ENCODE data around the gene CNTN5.

Gene CNTN5

DNA sequence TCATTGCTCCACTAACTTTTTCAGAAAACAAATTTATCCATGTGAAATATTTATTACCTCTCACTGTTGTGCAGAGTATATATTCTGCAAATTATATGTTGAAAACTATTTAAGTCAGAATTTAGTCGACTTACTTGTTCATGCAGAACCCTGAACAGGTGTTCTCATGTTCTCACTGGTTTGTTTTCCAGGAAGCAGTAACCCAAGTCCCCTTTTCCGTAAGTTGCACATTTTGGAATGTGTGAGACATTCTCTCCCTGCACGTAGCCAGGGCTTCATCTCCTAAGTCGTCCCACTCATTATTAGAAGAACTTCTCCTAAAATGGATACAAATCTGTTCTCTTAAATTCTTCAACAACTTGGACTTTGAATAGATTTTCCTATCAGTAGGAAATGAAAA is 524.9 kb downstream of the CNTN5 start (continued):
- TF ChIP-seq, protein P1, sequence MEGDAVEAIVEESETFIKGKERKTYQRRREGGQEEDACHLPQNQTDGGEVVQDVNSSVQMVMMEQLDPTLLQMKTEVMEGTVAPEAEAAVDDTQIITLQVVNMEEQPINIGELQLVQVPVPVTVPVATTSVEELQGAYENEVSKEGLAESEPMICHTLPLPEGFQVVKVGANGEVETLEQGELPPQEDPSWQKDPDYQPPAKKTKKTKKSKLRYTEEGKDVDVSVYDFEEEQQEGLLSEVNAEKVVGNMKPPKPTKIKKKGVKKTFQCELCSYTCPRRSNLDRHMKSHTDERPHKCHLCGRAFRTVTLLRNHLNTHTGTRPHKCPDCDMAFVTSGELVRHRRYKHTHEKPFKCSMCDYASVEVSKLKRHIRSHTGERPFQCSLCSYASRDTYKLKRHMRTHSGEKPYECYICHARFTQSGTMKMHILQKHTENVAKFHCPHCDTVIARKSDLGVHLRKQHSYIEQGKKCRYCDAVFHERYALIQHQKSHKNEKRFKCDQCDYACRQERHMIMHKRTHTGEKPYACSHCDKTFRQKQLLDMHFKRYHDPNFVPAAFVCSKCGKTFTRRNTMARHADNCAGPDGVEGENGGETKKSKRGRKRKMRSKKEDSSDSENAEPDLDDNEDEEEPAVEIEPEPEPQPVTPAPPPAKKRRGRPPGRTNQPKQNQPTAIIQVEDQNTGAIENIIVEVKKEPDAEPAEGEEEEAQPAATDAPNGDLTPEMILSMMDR (tag by site-specific recombination; IDR thresholded peaks at IDR 0.05), result no peak
- TF ChIP-seq ZNF311 (tag by site-specific recombination; IDR thresholded peaks at IDR 0.05; ENCODE audit: borderline replicate concordance), result no peak
- TF ChIP-seq BCL11A (tag by site-specific recombination; IDR thresholded peaks at IDR 0.05; ENCODE audit: low read depth), result no peak
- TF ChIP-seq ZNF175 (tag by site-specific recombination; IDR thresholded peaks at IDR 0.05), result no peak
- TF ChIP-seq ZNF221 (tag by site-specific recombination; IDR thresholded peaks at IDR 0.05; ENCODE audit: borderline replicate concordance), result no peak
- TF ChIP-seq ZNF529 (tag by site-specific recombination; IDR thresholded peaks at IDR 0.05; ENCODE audit: insufficient replicate concordance), result no peak
- no peak for TF ChIP-seq ZNF555 (tag by site-specific recombination; conservative IDR thresholded peaks at IDR 0.05)
- TF ChIP-seq ZNF37A (tag by site-specific recombination; IDR thresholded peaks at IDR 0.05), result no peak
- TF ChIP-seq, protein P2, sequence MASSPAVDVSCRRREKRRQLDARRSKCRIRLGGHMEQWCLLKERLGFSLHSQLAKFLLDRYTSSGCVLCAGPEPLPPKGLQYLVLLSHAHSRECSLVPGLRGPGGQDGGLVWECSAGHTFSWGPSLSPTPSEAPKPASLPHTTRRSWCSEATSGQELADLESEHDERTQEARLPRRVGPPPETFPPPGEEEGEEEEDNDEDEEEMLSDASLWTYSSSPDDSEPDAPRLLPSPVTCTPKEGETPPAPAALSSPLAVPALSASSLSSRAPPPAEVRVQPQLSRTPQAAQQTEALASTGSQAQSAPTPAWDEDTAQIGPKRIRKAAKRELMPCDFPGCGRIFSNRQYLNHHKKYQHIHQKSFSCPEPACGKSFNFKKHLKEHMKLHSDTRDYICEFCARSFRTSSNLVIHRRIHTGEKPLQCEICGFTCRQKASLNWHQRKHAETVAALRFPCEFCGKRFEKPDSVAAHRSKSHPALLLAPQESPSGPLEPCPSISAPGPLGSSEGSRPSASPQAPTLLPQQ (tag by site-specific recombination; IDR thresholded peaks at IDR 0.05), result no peak

DNA sequence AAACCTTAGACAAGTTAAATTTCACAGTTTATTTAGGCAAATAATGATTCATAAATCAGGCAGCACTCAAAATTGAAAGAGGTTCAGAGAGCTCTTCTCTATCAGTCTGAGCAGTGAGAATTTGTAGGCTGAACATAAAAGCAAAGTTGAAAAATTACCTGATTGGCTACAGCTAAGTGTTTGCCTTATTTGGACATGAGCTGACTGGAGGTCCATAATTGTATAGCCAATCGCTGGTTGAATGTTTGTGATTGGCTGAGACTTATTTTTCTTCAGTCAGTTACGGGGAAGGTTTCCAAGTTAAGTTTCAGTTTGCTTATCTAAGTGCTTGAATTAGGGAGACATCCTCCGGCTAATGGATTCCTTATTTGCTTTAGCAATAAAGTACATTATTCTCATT is 527.5 kb downstream of the CNTN5 start:
- Histone ChIP-seq H3K36me3 (ENCODE audit: control insufficient read depth in 2 of 2, insufficient read depth in 1 of 2, low read length in 2 of 2) (no peaks in the 10 kb centered on the region), H3K9me3 (ENCODE audit: control insufficient read depth, insufficient read depth, low read depth, low read length) (no peaks in the 10 kb centered on the region), H3K4me3 (ENCODE audit: low read depth, low read length) (no peak overlapping the region), H3K4me1 (ENCODE audit: control insufficient read depth, insufficient read depth, low read length) (no peaks in the 10 kb centered on the region), H3K27ac (ENCODE audit: extremely low read depth, low read depth, low read length) (no peak overlapping the region)
- ChIA-PET CTCF (no interaction called here), POLR2A (no interaction called here)
- TF ChIP-seq ZBTB20 (tag by site-specific recombination; IDR thresholded peaks at IDR 0.05) (no peak), ZNF133 (tag by site-specific recombination; IDR thresholded peaks at IDR 0.05) (no peak), HOXD13 (CRISPR knock-in tag; IDR thresholded peaks at IDR 0.05; ENCODE audit: borderline replicate concordance) (no peak), ZNF24 (tag by site-specific recombination; IDR thresholded peaks at IDR 0.05) (no peak), GLI2 (tag by site-specific recombination; IDR thresholded peaks at IDR 0.05; ENCODE audit: borderline replicate concordance, low read depth) (no peak), ZNF529 (tag by site-specific recombination; IDR thresholded peaks at IDR 0.05; ENCODE audit: insufficient replicate concordance) (no peak), ZNF747 (tag by site-specific recombination; IDR thresholded peaks at IDR 0.05) (no peak), SALL2 (tag by site-specific recombination; IDR thresholded peaks at IDR 0.05; ENCODE audit: borderline replicate concordance) (no peak), ZNF223 (tag by site-specific recombination; IDR thresholded peaks at IDR 0.05) (no peak), ZNF560 (tag by site-specific recombination; IDR thresholded peaks at IDR 0.05; ENCODE audit: borderline replicate concordance) (no peak), ZNF558 (tag by site-specific recombination; IDR thresholded peaks at IDR 0.05) (no peak), ZNF521 (tag by site-specific recombination; IDR thresholded peaks at IDR 0.05) (no peak), ZNF350 (tag by site-specific recombination; IDR thresholded peaks at IDR 0.05) (no peak), ZNF239 (tag by site-specific recombination; IDR thresholded peaks at IDR 0.05) (no peak), ZNF629 (tag by site-specific recombination; IDR thresholded peaks at IDR 0.05) (no peak), ZNF660 (tag by site-specific recombination; IDR thresholded peaks at IDR 0.05) (no peak)
- TF ChIP-seq, protein P2 (tag by site-specific recombination; IDR thresholded peaks at IDR 0.05), result no peak
- TF ChIP-seq, protein P3, sequence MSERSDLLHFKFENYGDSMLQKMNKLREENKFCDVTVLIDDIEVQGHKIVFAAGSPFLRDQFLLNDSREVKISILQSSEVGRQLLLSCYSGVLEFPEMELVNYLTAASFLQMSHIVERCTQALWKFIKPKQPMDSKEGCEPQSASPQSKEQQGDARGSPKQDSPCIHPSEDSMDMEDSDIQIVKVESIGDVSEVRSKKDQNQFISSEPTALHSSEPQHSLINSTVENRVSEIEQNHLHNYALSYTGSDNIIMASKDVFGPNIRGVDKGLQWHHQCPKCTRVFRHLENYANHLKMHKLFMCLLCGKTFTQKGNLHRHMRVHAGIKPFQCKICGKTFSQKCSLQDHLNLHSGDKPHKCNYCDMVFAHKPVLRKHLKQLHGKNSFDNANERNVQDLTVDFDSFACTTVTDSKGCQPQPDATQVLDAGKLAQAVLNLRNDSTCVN (tag by site-specific recombination; optimal IDR thresholded peaks at IDR 0.05), result no peak
- TF ChIP-seq, protein P4, sequence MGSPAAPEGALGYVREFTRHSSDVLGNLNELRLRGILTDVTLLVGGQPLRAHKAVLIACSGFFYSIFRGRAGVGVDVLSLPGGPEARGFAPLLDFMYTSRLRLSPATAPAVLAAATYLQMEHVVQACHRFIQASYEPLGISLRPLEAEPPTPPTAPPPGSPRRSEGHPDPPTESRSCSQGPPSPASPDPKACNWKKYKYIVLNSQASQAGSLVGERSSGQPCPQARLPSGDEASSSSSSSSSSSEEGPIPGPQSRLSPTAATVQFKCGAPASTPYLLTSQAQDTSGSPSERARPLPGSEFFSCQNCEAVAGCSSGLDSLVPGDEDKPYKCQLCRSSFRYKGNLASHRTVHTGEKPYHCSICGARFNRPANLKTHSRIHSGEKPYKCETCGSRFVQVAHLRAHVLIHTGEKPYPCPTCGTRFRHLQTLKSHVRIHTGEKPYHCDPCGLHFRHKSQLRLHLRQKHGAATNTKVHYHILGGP (tag by site-specific recombination; IDR thresholded peaks at IDR 0.05), result no peak

All from HEK293 (cell line).